PC-3 (cell line): Measurements from ENCODE around the gene PPP1R13B. TPM values are rescaled to one million over a fixed set of nuclear protein-coding genes. Genes with fewer than 3 reads are reported as not detected.

Experiments used
- ATAC-seq: fragments of 200-7000 bp; cut with Tn5 transposase; 2 replicates; pipeline ENCODE4 v1.9.1; 2020; ENCODE audit warnings: mild to moderate bottlenecking, moderate library complexity
- BruUV-seq: library from RNA; stranded (reverse); fragments of 400-500 nt; replicated peaks from 2 replicates; lab custom pipeline; 2021; lab: Mats Ljungman, UMichigan
- CTCF ChIA-PET: fragments of 300-600 bp; sonication (Branson Sonifier 250); formaldehyde crosslinking; loops from one replicate; lab custom pipeline; 2022; ENCODE audit warnings: antibody characterized with exemption; lab: Charles Lee
- POLR2A ChIA-PET: fragments of 300-600 bp; sonication (Branson Sonifier 250); formaldehyde crosslinking; loops from one replicate; lab custom pipeline; 2022; ENCODE audit warnings: antibody characterized with exemption; ENCODE audit not compliant: unreplicated experiment; lab: Charles Lee
- DNase-seq: peaks from one replicate; pipeline ENCODE4 v3.0.0-alpha.2; 2015
- H2AFZ ChIP-seq: fragments of 300-600 bp; sonication (generic); 2 replicates; pipeline ENCODE4 v1.6.0; 2016; ENCODE audit warnings: antibody characterized with exemption, low read length
- H3F3A ChIP-seq: fragments of 300-600 bp; sonication (generic); one replicate; pipeline ENCODE4 v1.6.0; 2017; ENCODE audit warnings: antibody characterized with exemption, low read length, control low read depth, mild to moderate bottlenecking; ENCODE audit not compliant: unreplicated experiment
- H3K27ac ChIP-seq: fragments of 300-600 bp; sonication (generic); 2 replicates; pipeline ENCODE4 v1.5.1; 2016; ENCODE audit warnings: mild to moderate bottlenecking, low read length
- H3K27me3 ChIP-seq: fragments of 300-600 bp; sonication (generic); 2 replicates; pipeline ENCODE4 v1.6.1; 2016; ENCODE audit warnings: low read length, mixed read lengths
- H3K36me3 ChIP-seq: fragments of 300-600 bp; sonication (generic); 2 replicates; pipeline ENCODE4 v1.6.1; 2016; ENCODE audit warnings: low read depth, mixed run types, low read length, mixed read lengths
- H3K4me1 ChIP-seq: fragments of 300-600 bp; sonication (generic); 2 replicates; pipeline ENCODE4 v1.5.1; 2016; ENCODE audit warnings: low read length; ENCODE audit not compliant: insufficient read depth
- H3K4me2 ChIP-seq: fragments of 300-600 bp; sonication (generic); 2 replicates; pipeline ENCODE4 v1.6.0; 2016; ENCODE audit warnings: low read length
- H3K4me3 ChIP-seq: fragments of 300-600 bp; sonication (generic); 2 replicates; pipeline ENCODE4 v1.5.1; 2016; ENCODE audit warnings: mild to moderate bottlenecking, low read length, mixed read lengths
- H3K79me2 ChIP-seq: fragments of 300-600 bp; sonication (generic); 2 replicates; pipeline ENCODE4 v1.6.1; 2017; ENCODE audit warnings: low read length, mixed read lengths
- H3K9ac ChIP-seq: fragments of 300-600 bp; sonication (generic); 2 replicates; pipeline ENCODE4 v1.6.0; 2016; ENCODE audit warnings: mild to moderate bottlenecking, low read length
- H3K9me2 ChIP-seq: fragments of 300-600 bp; sonication (generic); replicated peaks from 2 replicates; pipeline ENCODE4 v1.6.1; 2016; ENCODE audit warnings: mixed run types, low read length, mixed read lengths
- H3K9me3 ChIP-seq: fragments of 300-600 bp; sonication (generic); 2 replicates; pipeline ENCODE4 v1.6.1; 2016; ENCODE audit warnings: low read length, mixed read lengths
- H4K20me1 ChIP-seq: fragments of 300-600 bp; sonication (generic); 2 replicates; pipeline ENCODE4 v1.6.1; 2016; ENCODE audit warnings: low read length, mixed read lengths
- EZH2 ChIP-seq: fragments of 300-600 bp; sonication (generic); IDR thresholded peaks from one replicate; pipeline ENCODE4 v1.6.1; 2017; ENCODE audit warnings: antibody characterized with exemption, mild to moderate bottlenecking, low read length; ENCODE audit not compliant: unreplicated experiment
- EZH2phosphoT487 ChIP-seq: fragments of 300-600 bp; sonication (generic); IDR thresholded peaks from 2 replicates; pipeline ENCODE4 v1.6.1; 2018; ENCODE audit warnings: mild to moderate bottlenecking, antibody characterized with exemption, low read length, borderline replicate concordance
- intact Hi-C: fragments of 100-400 bp; cut with micrococcal nuclease; formaldehyde crosslinking; loops from 2 replicates; pipeline ENCODE4 v1.9.0; 2023
- total RNA-seq: library from RNA; depleted of rRNA; stranded (reverse); fragments of >200 nt; gene quantifications from 2 replicates; pipeline ENCODE4 v1.2.3, GENCODE V29; 2014
- TF ChIP-seq, protein P1 (sequence below): fragments of 300-600 bp; sonication (generic); conservative IDR thresholded peaks from 2 replicates; pipeline ENCODE4 v1.5.1; 2017; ENCODE audit warnings: antibody characterized with exemption, low read depth, mild to moderate bottlenecking, low read length

Gene PPP1R13B
- total RNA-seq, 1 experiment from 2014 or later, result 13.0 TPM

DNA sequence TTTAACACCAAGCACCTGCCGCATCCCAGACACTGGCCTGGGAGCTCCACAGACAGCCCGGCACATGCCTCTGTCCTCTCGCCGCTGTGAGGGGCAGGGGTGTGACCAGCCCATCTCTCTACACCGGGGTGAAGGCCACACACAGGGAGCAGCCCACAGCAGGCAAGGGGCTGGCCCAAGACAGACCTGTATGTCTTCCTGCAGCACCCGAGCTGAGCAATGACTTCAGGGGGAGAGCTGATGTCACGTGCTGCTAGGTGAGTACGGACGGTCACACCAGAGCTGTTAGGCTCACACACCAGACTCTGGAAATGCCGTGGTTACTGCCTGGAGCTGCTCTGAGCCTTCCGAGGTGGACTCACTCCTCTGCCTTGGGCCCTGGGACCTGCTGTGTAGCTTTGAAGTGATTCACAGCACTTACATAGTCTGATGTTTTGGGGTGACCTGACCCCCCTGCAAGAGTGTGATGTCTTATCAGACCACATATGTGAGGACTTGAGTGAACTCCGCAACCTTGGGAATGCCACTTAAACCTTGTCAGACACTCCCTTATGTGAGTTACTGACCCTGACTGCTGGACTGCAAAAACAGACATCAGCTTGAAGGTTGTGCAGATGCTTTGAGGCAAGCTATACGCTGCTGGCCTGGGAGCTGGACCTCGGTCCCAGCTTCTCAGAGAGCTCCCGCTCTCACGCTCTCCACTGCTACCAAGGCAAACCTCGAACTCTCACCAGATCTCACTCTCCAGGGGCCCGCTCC lies 133.9 kb downstream of the PPP1R13B start:
- Histone ChIP-seq H2AFZ (no peak overlapping the region), H3F3A (no peaks in the 10 kb centered on the region), H3K9ac (peak overlapping the region; percentile 97; the same call in 1 of the 2 replicates), H3K4me1 (peaks cover 51% of the 10 kb centered on the region), H3K27ac (no peak overlapping the region), H3K4me2 (peak overlapping the region; percentile 87), H3K4me3 (peak overlapping the region; percentile 77; the same call in 1 of the 2 replicates), H3K9me2 (no peaks in the 10 kb centered on the region), H3K9me3 (no peaks in the 10 kb centered on the region), H3K79me2 (peaks cover 63% of the 10 kb centered on the region), H4K20me1 (no peaks in the 10 kb centered on the region), H3K27me3 (no peaks in the 10 kb centered on the region), H3K36me3 (peaks cover 7% of the 10 kb centered on the region; the same call in 1 of the 2 replicates)
- no peak for TF ChIP-seq EZH2
- TF ChIP-seq, protein P1, sequence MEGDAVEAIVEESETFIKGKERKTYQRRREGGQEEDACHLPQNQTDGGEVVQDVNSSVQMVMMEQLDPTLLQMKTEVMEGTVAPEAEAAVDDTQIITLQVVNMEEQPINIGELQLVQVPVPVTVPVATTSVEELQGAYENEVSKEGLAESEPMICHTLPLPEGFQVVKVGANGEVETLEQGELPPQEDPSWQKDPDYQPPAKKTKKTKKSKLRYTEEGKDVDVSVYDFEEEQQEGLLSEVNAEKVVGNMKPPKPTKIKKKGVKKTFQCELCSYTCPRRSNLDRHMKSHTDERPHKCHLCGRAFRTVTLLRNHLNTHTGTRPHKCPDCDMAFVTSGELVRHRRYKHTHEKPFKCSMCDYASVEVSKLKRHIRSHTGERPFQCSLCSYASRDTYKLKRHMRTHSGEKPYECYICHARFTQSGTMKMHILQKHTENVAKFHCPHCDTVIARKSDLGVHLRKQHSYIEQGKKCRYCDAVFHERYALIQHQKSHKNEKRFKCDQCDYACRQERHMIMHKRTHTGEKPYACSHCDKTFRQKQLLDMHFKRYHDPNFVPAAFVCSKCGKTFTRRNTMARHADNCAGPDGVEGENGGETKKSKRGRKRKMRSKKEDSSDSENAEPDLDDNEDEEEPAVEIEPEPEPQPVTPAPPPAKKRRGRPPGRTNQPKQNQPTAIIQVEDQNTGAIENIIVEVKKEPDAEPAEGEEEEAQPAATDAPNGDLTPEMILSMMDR, result no peak
- TF ChIP-seq EZH2phosphoT487, result no peak
- DNase-seq (no peak), ATAC-seq (no peak)
- no TSS peak for BruUV-seq
- CTCF ChIA-PET, result no interaction called here
- intact Hi-C loops, result loop anchor here (10.0 kb wide), 1 partner anchor 139 kb away; no protein-coding TSS in a partner anchor
- POLR2A ChIA-PET, result interaction anchor here (0.6 kb wide), 1 partner anchor 9 kb away, joined by 4 read pairs; no protein-coding TSS in a partner anchor

DNA sequence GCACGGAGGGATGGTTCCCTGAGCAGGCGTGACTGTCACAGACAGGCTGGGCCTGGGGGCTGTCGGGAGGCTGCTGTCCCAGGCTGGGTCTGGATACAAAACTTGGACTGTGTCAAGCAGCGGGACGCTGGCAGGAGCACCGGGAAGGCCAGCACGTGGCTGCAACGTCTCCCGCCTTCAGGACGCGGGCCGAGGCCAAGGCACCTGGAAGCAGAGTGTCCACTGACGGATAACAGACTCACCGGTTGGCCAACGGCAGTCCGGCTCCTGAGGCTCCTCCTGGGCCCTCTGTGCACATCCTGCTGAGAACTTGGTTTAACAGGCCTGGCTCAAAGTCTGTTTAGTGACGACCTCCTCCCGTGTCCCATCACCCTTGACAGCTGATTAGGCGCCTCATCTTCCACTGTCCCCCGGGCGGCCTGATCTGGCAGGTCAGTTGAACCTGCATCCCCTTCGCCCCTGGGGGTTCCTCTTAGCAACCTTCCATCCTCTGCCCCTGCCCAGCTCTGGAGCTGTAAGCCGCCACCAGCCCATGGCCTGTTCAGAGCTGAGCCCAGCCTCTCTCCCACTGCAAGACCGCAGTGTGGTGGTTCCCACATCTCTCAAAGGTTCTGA lies 134.6 kb downstream of the PPP1R13B start:
- Histone ChIP-seq H3K79me2 (peaks cover 56% of the 10 kb centered on the region), H3K27me3 (no peaks in the 10 kb centered on the region), H2AFZ (no peak overlapping the region), H3K27ac (peak overlapping the region; percentile 49; the same call in 1 of the 2 replicates), H3F3A (no peaks in the 10 kb centered on the region), H4K20me1 (no peaks in the 10 kb centered on the region), H3K36me3 (peaks cover 15% of the 10 kb centered on the region; the same call in 1 of the 2 replicates), H3K4me1 (peaks cover 51% of the 10 kb centered on the region), H3K9ac (no peak overlapping the region), H3K9me2 (no peaks in the 10 kb centered on the region), H3K4me3 (0 out of 2 replicates have a peak overlapping the region, but pooled peaks have one; percentile 13), H3K4me2 (peak overlapping the region; percentile 37), H3K9me3 (no peaks in the 10 kb centered on the region)
- TF ChIP-seq, protein P1, result no peak
- TF ChIP-seq EZH2phosphoT487 (no peak), EZH2 (no peak)
- ATAC-seq (no peak), DNase-seq (no peak)
- ChIA-PET POLR2A (no interaction called here), CTCF (no interaction called here)
- intact Hi-C loops, result loop anchor here (10.0 kb wide), 1 partner anchor 138 kb away; no protein-coding TSS in a partner anchor
- BruUV-seq, result no TSS peak
